Subcutaneous abdominal adipose tissue (tissue), 5 donors: ENCODE measurements around the gene SHOC2.
"Not testable (repeated sequence)": the region's sequence is repeated elsewhere in the genome, so short reads cannot be mapped to it uniquely, and the experiment has no call there.

Experiments
- H3K27ac ChIP-seq: one replicate; pipeline ENCODE4 v1.7.0; 2013; ENCODE audit warnings: low read depth, mild to moderate bottlenecking, inconsistent platforms, low read length, moderate library complexity
- H3K27me3 ChIP-seq, 5 donors: one replicate each; pipeline ENCODE4 v1.7.0; 2013; ENCODE audit warnings: low read length in 5 of 5, inconsistent platforms in 1 of 5; ENCODE audit not compliant: control insufficient read depth in 5 of 5, insufficient read depth in 4 of 5
- H3K36me3 ChIP-seq, 5 donors: one replicate each; pipeline ENCODE4 v1.7.0; 2013; ENCODE audit warnings: low read length in 5 of 5; ENCODE audit not compliant: control insufficient read depth in 5 of 5, insufficient read depth in 5 of 5
- H3K4me1 ChIP-seq, 5 donors: one replicate each; pipeline ENCODE4 v1.7.0; 2013; ENCODE audit warnings: low read length in 5 of 5, mild to moderate bottlenecking in 3 of 5, moderate library complexity in 1 of 5; ENCODE audit not compliant: control insufficient read depth in 5 of 5, insufficient read depth in 5 of 5
- H3K4me3 ChIP-seq, 5 donors: one replicate each; pipeline ENCODE4 v1.7.0; 2013; ENCODE audit warnings: low read length in 5 of 5, low read depth in 1 of 5
- H3K9ac ChIP-seq, 5 donors: one replicate each; pipeline ENCODE4 v1.7.0; 2013; ENCODE audit warnings: low read length in 5 of 5, mild to moderate bottlenecking in 4 of 5, moderate library complexity in 3 of 5
- H3K9me3 ChIP-seq, 5 donors: one replicate each; pipeline ENCODE4 v1.7.0; 2013; ENCODE audit warnings: low read length in 5 of 5; ENCODE audit not compliant: control insufficient read depth in 5 of 5
- donor health status: healthy.
- donor health status: healthy.
- donor health status: healthy.
- donor health status: healthy.
- donor health status: healthy.

Gene SHOC2

GRCh38 chr10:110900983-110901382 is 18.4 kb upstream of the SHOC2 start:
- no peak overlapping the region for H3K4me3 ChIP-seq
- H3K9me3 ChIP-seq = no peaks in the 10 kb centered on the region
- no peak overlapping the region for H3K9ac ChIP-seq
- H3K4me1 ChIP-seq = peaks cover 0 to 9% (median 7%) of the 10 kb centered on the region in 5 donors
- H3K27me3 ChIP-seq = no peaks in the 10 kb centered on the region
- peaks cover 18 to 45% (median 39%) of the 10 kb centered on the region in 5 donors for H3K36me3 ChIP-seq
- H3K27ac ChIP-seq = no peak overlapping the region

GRCh38 chr10:110901954-110902819 is 17.2 kb upstream of the SHOC2 start:
- no peak overlapping the region for H3K27ac ChIP-seq
- H3K4me1 ChIP-seq = peaks cover 0 to 4% (median 2%) of the 10 kb centered on the region in 5 donors
- H3K36me3 ChIP-seq = peaks cover 14 to 36% (median 33%) of the 10 kb centered on the region in 5 donors
- no peaks in the 10 kb centered on the region for H3K9me3 ChIP-seq
- no peaks in the 10 kb centered on the region for H3K27me3 ChIP-seq
- H3K9ac ChIP-seq = no peak overlapping the region
- no peak overlapping the region for H3K4me3 ChIP-seq

GRCh38 chr10:110903280-110904278 is 15.8 kb upstream of the SHOC2 start:
- Histone ChIP-seq H3K9me3 (no peaks in the 10 kb centered on the region), H3K4me1 (no peaks in the 10 kb centered on the region), H3K9ac (no peak overlapping the region), H3K4me3 (no peak overlapping the region), H3K36me3 (peaks cover 14 to 30% (median 26%) of the 10 kb centered on the region in 5 donors), H3K27ac (no peak overlapping the region), H3K27me3 (no peaks in the 10 kb centered on the region)

- Histone ChIP-seq H3K9me3 (no peaks in the 10 kb centered on the region), H3K9ac (no peak overlapping the region), H3K27me3 (no peaks in the 10 kb centered on the region), H3K27ac (no peak overlapping the region), H3K4me3 (no peak overlapping the region), H3K36me3 (peaks cover 0 to 7% (median 0%) of the 10 kb centered on the region in 5 donors), H3K4me1 (no peaks in the 10 kb centered on the region)
Measured at GRCh38 chr10:110910138-110910537, 9.3 kb upstream of the SHOC2 start.

- Histone ChIP-seq H3K4me3 (no peak overlapping the region), H3K9me3 (no peaks in the 10 kb centered on the region), H3K27me3 (no peaks in the 10 kb centered on the region), H3K4me1 (peaks cover 0 to 11% (median 4%) of the 10 kb centered on the region in 5 donors), H3K9ac (no peak overlapping the region), H3K27ac (no peak overlapping the region), H3K36me3 (peaks cover 0 to 7% (median 0%) of the 10 kb centered on the region in 5 donors)
Measured at GRCh38 chr10:110912374-110912773, 7.0 kb upstream of the SHOC2 start.

- Histone ChIP-seq H3K36me3 (peaks cover 0 to 7% (median 0%) of the 10 kb centered on the region in 5 donors), H3K27ac (no peak overlapping the region), H3K9ac (no peak overlapping the region), H3K9me3 (no peaks in the 10 kb centered on the region), H3K27me3 (no peaks in the 10 kb centered on the region), H3K4me3 (no peak overlapping the region), H3K4me1 (peaks cover 2 to 20% (median 13%) of the 10 kb centered on the region in 5 donors)
Measured at GRCh38 chr10:110914431-110914830, 5.0 kb upstream of the SHOC2 start.

GRCh38 chr10:110915035-110915434 is 4.4 kb upstream of the SHOC2 start:
- H3K9ac ChIP-seq = no peak overlapping the region
- H3K27ac ChIP-seq = no peak overlapping the region
- no peaks in the 10 kb centered on the region for H3K27me3 ChIP-seq
- H3K9me3 ChIP-seq = no peaks in the 10 kb centered on the region
- H3K4me1 ChIP-seq = peaks cover 2 to 20% (median 14%) of the 10 kb centered on the region in 5 donors
- H3K4me3 ChIP-seq = no peak overlapping the region
- peaks cover 0 to 6% (median 0%) of the 10 kb centered on the region in 5 donors for H3K36me3 ChIP-seq

- not testable (repeated sequence) for H3K9ac ChIP-seq, H3K27me3 ChIP-seq, H3K27ac ChIP-seq, H3K4me3 ChIP-seq, H3K36me3 ChIP-seq, H3K9me3 ChIP-seq
- peaks cover 2 to 24% (median 20%) of the 10 kb centered on the region in 5 donors for H3K4me1 ChIP-seq
Measured at GRCh38 chr10:110915600-110915999, 3.8 kb upstream of the SHOC2 start.

- Histone ChIP-seq H3K9me3 (no peaks in the 10 kb centered on the region), H3K27ac (peak overlapping the region; percentile 98), H3K4me3 (no peak overlapping the region), H3K27me3 (no peaks in the 10 kb centered on the region), H3K9ac (no peak overlapping the region), H3K36me3 (no peaks in the 10 kb centered on the region), H3K4me1 (peaks cover 2 to 35% (median 29%) of the 10 kb centered on the region in 5 donors)
Measured at GRCh38 chr10:110916554-110917346, 2.7 kb upstream of the SHOC2 start.
